Measurements from ENCODE around the gene ACSM4. TPM values are rescaled to one million over a fixed set of nuclear protein-coding genes. Genes with fewer than 3 reads are reported as not detected.

The ACSM4 gene
- total RNA-seq, 2 experiments from 2014 or later, result not detected

DNA sequence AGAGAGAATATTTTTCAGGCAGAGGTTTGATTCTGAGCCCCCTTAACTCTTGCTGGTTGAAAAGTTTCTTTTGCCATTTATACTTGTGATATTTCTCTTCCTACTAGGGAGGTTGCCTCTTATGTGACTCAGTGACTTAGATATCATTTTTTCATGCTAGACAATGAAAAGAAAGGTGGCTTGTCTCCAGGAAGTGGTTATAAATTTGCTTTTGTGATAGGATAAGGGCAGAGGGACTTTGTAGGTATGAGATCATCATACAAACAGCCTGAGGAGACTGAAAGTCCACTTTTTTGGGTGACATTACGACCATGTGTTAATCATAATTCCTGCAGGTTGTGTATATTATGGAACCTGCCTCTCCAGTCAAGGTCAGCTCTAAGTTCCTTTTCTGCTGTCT is 35.8 kb downstream of the ACSM4 start:
- H3K36me3 ChIP-seq (ENCODE audit: insufficient read depth, low read length), result no peaks in the 10 kb centered on the region
- TF ChIP-seq, protein P1, sequence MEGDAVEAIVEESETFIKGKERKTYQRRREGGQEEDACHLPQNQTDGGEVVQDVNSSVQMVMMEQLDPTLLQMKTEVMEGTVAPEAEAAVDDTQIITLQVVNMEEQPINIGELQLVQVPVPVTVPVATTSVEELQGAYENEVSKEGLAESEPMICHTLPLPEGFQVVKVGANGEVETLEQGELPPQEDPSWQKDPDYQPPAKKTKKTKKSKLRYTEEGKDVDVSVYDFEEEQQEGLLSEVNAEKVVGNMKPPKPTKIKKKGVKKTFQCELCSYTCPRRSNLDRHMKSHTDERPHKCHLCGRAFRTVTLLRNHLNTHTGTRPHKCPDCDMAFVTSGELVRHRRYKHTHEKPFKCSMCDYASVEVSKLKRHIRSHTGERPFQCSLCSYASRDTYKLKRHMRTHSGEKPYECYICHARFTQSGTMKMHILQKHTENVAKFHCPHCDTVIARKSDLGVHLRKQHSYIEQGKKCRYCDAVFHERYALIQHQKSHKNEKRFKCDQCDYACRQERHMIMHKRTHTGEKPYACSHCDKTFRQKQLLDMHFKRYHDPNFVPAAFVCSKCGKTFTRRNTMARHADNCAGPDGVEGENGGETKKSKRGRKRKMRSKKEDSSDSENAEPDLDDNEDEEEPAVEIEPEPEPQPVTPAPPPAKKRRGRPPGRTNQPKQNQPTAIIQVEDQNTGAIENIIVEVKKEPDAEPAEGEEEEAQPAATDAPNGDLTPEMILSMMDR (IDR thresholded peaks at IDR 0.05), result no peak
- no peaks in the 10 kb centered on the region for H3K27me3 ChIP-seq (ENCODE audit: control insufficient read depth in 1 of 2, insufficient read depth in 2 of 2, low read length in 2 of 2)
- Mint-ChIP-seq H3K36me3 (ENCODE audit: low read depth) (peaks cover 8% of the 10 kb centered on the region), H3K27ac (no peak overlapping the region), H3K4me1 (ENCODE audit: low read depth) (peaks cover 14% of the 10 kb centered on the region), H3K9me3 (peaks cover 10% of the 10 kb centered on the region), H3K4me3 (no peak overlapping the region), H3K27me3 (no peaks in the 10 kb centered on the region)
- DNase-seq (peak in 2 of 14 experiments; percentile 6 to 51), ATAC-seq (ENCODE audit: poor library complexity) (no peak)
- H3K27ac ChIP-seq (ENCODE audit: low read depth in 1 of 2, low read length in 2 of 2), result no peak overlapping the region
- peaks cover 19% of the 10 kb centered on the region for H3K4me1 ChIP-seq (ENCODE audit: insufficient read depth, low read length)
- H3K9me3 ChIP-seq (ENCODE audit: control insufficient read depth in 1 of 2, insufficient read depth in 1 of 2, low read length in 2 of 2), result peaks cover 7 to 8% of the 10 kb centered on the region in 2 experiments
- ChIA-PET CTCF (no interaction called here), POLR2A (no interaction called here)
- intact Hi-C loops (cut with DNase I, micrococcal nuclease), result no loop called here
- H3K4me3 ChIP-seq (ENCODE audit: low read length), result no peak overlapping the region

DNA sequence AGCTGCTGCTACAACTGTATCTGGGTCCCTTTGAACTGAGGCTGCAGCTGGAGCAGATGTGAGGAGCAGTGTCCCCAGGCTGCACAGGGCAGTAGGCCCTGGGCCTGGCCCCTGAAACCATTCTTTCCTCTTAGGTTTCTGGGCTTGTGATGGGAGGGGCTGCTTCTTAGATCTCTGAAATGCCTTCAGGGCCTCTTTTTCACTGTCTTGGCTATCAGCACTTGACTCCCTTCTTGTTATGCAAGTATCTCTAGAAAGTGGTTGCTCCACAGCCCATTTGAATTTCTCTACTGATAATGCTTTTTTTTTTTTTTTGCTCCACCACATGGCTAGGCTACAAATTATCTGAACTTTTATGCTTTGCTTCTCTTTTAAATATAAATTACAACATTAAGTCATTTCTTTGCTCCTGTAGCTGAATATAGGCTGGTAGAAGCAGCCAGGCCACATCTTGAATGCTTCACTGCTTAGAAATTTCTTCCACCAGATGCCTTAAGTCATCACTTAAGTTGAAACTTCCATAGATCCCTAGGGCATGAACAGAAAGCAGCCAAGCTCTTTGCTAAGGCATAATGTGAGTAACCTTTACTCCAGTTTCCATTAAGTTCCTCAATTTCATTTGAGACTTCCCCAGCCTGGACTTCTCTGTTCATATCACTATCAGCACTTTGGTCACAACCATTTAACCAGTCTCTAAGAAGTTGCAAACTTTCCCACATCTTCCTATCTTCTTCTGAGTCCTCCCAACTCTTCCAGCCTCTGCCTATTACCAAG is 41.1 kb downstream of the ACSM4 start:
- no peak overlapping the region for H3K4me3 ChIP-seq (ENCODE audit: low read length)
- Mint-ChIP-seq H3K4me3 (no peak overlapping the region), H3K27ac (no peak overlapping the region), H3K4me1 (ENCODE audit: low read depth) (peaks cover 31% of the 10 kb centered on the region), H3K9me3 (peaks cover 6% of the 10 kb centered on the region), H3K27me3 (no peaks in the 10 kb centered on the region), H3K36me3 (ENCODE audit: low read depth) (peaks cover 11% of the 10 kb centered on the region)
- DNase-seq (no peak), ATAC-seq (ENCODE audit: poor library complexity) (no peak)
- ChIA-PET POLR2A (no interaction called here), CTCF (no interaction called here)
- peaks cover 34% of the 10 kb centered on the region for H3K4me1 ChIP-seq (ENCODE audit: insufficient read depth, low read length)
- H3K9me3 ChIP-seq (ENCODE audit: control insufficient read depth in 1 of 2, insufficient read depth in 1 of 2, low read length in 2 of 2), result peaks cover 15 to 16% of the 10 kb centered on the region in 2 experiments
- H3K27me3 ChIP-seq (ENCODE audit: control insufficient read depth in 1 of 2, insufficient read depth in 2 of 2, low read length in 2 of 2), result no peaks in the 10 kb centered on the region
- no peak overlapping the region for H3K27ac ChIP-seq (ENCODE audit: low read depth in 1 of 2, low read length in 2 of 2)
- no peaks in the 10 kb centered on the region for H3K36me3 ChIP-seq (ENCODE audit: insufficient read depth, low read length)
- TF ChIP-seq, protein P1 (IDR thresholded peaks at IDR 0.05), result no peak
- intact Hi-C loops (cut with DNase I, micrococcal nuclease), result no loop called here

DNA sequence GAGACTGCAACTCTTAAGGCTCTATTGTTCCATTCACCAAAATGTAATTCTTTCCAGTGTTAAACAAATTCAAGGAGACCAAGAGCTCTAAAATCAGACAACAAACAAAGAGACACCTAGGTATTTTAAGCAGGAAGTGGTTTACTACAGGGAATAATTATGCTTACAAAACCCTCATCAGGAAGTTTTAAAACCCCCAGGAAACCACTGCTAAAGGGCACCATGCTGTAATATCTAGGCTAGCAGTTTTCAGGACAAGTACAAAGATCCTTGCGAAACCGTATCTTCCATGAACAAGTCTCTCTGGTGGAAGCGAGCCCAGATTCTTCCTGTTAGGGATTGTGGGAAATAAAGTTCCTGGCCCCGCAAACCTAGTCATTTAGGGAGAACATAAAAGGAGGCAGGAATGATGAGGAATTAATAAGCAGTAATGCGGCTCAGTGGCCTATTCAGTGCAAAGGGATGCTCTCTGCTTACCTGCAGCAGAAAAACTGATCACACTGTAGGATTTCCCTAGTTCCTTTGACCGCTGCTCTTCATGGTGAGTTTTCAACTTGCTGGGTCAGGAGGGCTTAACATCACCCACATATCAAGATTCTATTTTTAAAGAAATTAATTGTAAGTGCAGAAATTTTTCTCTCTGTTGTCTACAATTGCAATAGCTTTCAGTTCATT is 42.8 kb downstream of the ACSM4 start:
- Mint-ChIP-seq H3K27me3 (no peaks in the 10 kb centered on the region), H3K36me3 (ENCODE audit: low read depth) (peaks cover 11% of the 10 kb centered on the region), H3K4me3 (peak overlapping the region; percentile 46), H3K9me3 (peaks cover 6% of the 10 kb centered on the region), H3K4me1 (ENCODE audit: low read depth) (peaks cover 40% of the 10 kb centered on the region), H3K27ac (peak overlapping the region; percentile 22)
- ChIA-PET POLR2A (no interaction called here), CTCF (no interaction called here)
- no peak overlapping the region for H3K27ac ChIP-seq (ENCODE audit: low read depth in 1 of 2, low read length in 2 of 2)
- no peak for ATAC-seq (ENCODE audit: poor library complexity)
- intact Hi-C loops (cut with DNase I, micrococcal nuclease), result no loop called here
- no peaks in the 10 kb centered on the region for H3K36me3 ChIP-seq (ENCODE audit: insufficient read depth, low read length)
- no peaks in the 10 kb centered on the region for H3K27me3 ChIP-seq (ENCODE audit: control insufficient read depth in 1 of 2, insufficient read depth in 2 of 2, low read length in 2 of 2)
- peaks cover 15 to 16% of the 10 kb centered on the region in 2 experiments for H3K9me3 ChIP-seq (ENCODE audit: control insufficient read depth in 1 of 2, insufficient read depth in 1 of 2, low read length in 2 of 2)
- H3K4me1 ChIP-seq (ENCODE audit: insufficient read depth, low read length), result peaks cover 36% of the 10 kb centered on the region
- DNase-seq, result peak in 2 of 14 experiments; percentile 25 to 66
- TF ChIP-seq, protein P1 (IDR thresholded peaks at IDR 0.05), result no peak
- no peak overlapping the region for H3K4me3 ChIP-seq (ENCODE audit: low read length)

All from CD4-positive, alpha-beta T cell (primary cell).